GM19043 (cell line): ENCODE measurements around the gene SNAP29.
"Not testable (repeated sequence)": the region's sequence is repeated elsewhere in the genome, so short reads cannot be mapped to it uniquely, and the experiment has no call there.

Source experiments
- ATAC-seq: cut with Tn5 transposase; IDR thresholded peaks from one replicate; pipeline ENCODE4 v1.9.1; 2021; ENCODE audit warnings: low read depth; ENCODE audit not compliant: unreplicated experiment

Gene SNAP29

GRCh38 chr22:20897737-20898136 is 38.9 kb downstream of the SNAP29 start:
- not testable (repeated sequence) for ATAC-seq

GRCh38 chr22:20899827-20900423 is 41.1 kb downstream of the SNAP29 start:
- ATAC-seq = no peak

- not testable (repeated sequence) for ATAC-seq
These were observed 42.6 kb downstream of the SNAP29 start for GRCh38 chr22:20901093-20902033.

- ATAC-seq = no peak
These were observed 44.3 kb downstream of the SNAP29 start for GRCh38 chr22:20903093-20903492.

- no peak for ATAC-seq
These were observed 45.5 kb downstream of the SNAP29 start for GRCh38 chr22:20904008-20904979.

GRCh38 chr22:20904980-20905355 is 46.2 kb downstream of the SNAP29 start:
- ATAC-seq = no peak

- no peak for ATAC-seq
These were observed 46.9 kb downstream of the SNAP29 start for GRCh38 chr22:20905415-20906386.

GRCh38 chr22:20906387-20906767 is 47.6 kb downstream of the SNAP29 start:
- no peak for ATAC-seq

GRCh38 chr22:20908717-20909116 is 49.9 kb downstream of the SNAP29 start:
- not testable (repeated sequence) for ATAC-seq

GRCh38 chr22:20909543-20910303 is 50.9 kb downstream of the SNAP29 start:
- no peak for ATAC-seq

- no peak for ATAC-seq
These were observed 53.7 kb downstream of the SNAP29 start for GRCh38 chr22:20912494-20912893.

GRCh38 chr22:20916916-20917810 is 58.4 kb downstream of the SNAP29 start, which contains the start of gene CRKL:
Gene CRKL, plus strand, starts transcription at chr22:20917407. Its CDS starts 528 bp downstream, at chr22:20917935.
- peak; percentile 93 for ATAC-seq

GRCh38 chr22:20918663-20919218 is 59.9 kb downstream of the SNAP29 start:
- no peak for ATAC-seq

- no peak for ATAC-seq
These were observed 60.9 kb downstream of the SNAP29 start for GRCh38 chr22:20919718-20920117.

GRCh38 chr22:20920881-20921203 is 62.0 kb downstream of the SNAP29 start:
- ATAC-seq = no peak

GRCh38 chr22:20922141-20922751 is 63.4 kb downstream of the SNAP29 start:
- no peak for ATAC-seq

GRCh38 chr22:20926243-20926642 is 67.4 kb downstream of the SNAP29 start:
- no peak for ATAC-seq
